Left ventricle myocardium inferior (tissue), 1 donor: ENCODE results near the gene AUTS2. TPM values are rescaled to one million over a fixed set of nuclear protein-coding genes. Genes with fewer than 3 reads are reported as not detected.

Experiments used
- DNase-seq: peaks from one replicate; pipeline ENCODE4 v3.0.0-alpha.2; 2020
- H3K27ac ChIP-seq: fragments of 200-600 bp; replicated peaks from 2 replicates; pipeline ENCODE4 v1.8.0; 2021
- H3K27me3 ChIP-seq: fragments of 200-600 bp; 2 replicates; pipeline ENCODE4 v1.8.0; 2021; ENCODE audit warnings: low read depth
- H3K36me3 ChIP-seq: fragments of 200-600 bp; 2 replicates; pipeline ENCODE4 v1.8.0; 2021
- H3K4me1 ChIP-seq: fragments of 200-600 bp; 2 replicates; pipeline ENCODE4 v1.8.0; 2021
- H3K4me3 ChIP-seq: fragments of 200-600 bp; 2 replicates; pipeline ENCODE4 v1.8.0; 2021; ENCODE audit warnings: mild to moderate bottlenecking, moderate library complexity
- H3K9me3 ChIP-seq: fragments of 200-600 bp; replicated peaks from 2 replicates; pipeline ENCODE4 v1.8.0; 2021
- CTCF ChIP-seq: fragments of 200-600 bp; IDR thresholded peaks from 2 replicates; pipeline ENCODE4 v1.8.0; 2021; ENCODE audit warnings: antibody characterized with exemption, mild to moderate bottlenecking, borderline replicate concordance
- intact Hi-C: fragments of 100-400 bp; cut with micrococcal nuclease; formaldehyde crosslinking; loops from one replicate; pipeline ENCODE4 v1.11.0; 2022
- total RNA-seq: library from RNA; stranded (reverse); fragmentation: NEBNext Ultra II Directional; extraction: Animal tissue kit (Norgen Biotek cat#: 25700); gene quantifications from one replicate; pipeline ENCODE4 v1.2.1, GENCODE V29; 2021
- donor health status: DM: no; HTN: yes; CAD: no; lungs with severe emphysema.

Gene AUTS2
- total RNA-seq, 1 donor from 2014 or later: 10.5 TPM

GRCh38 chr7:70171369-70171920 lies 573.2 kb downstream of the AUTS2 start:
- Histone ChIP-seq H3K4me3 (no peak overlapping the region), H3K4me1 (no peaks in the 10 kb centered on the region), H3K27ac (no peak overlapping the region), H3K9me3 (peaks cover 21% of the 10 kb centered on the region), H3K36me3 (no peaks in the 10 kb centered on the region), H3K27me3 (no peaks in the 10 kb centered on the region)
- no peak for DNase-seq
- intact Hi-C loops: no loop called here
- TF ChIP-seq CTCF: no peak

GRCh38 chr7:70177166-70177565 lies 578.9 kb downstream of the AUTS2 start:
- intact Hi-C loops: no loop called here
- Histone ChIP-seq H3K4me3 (no peak overlapping the region), H3K27me3 (no peaks in the 10 kb centered on the region), H3K27ac (no peak overlapping the region), H3K36me3 (no peaks in the 10 kb centered on the region), H3K9me3 (peaks cover 10% of the 10 kb centered on the region), H3K4me1 (no peaks in the 10 kb centered on the region)
- no peak for DNase-seq
- TF ChIP-seq CTCF: no peak

GRCh38 chr7:70178211-70178610 lies 579.9 kb downstream of the AUTS2 start:
- H3K36me3 ChIP-seq: no peaks in the 10 kb centered on the region
- intact Hi-C loops: no loop called here
- H3K27me3 ChIP-seq: no peaks in the 10 kb centered on the region
- no peak for DNase-seq
- H3K4me1 ChIP-seq: no peaks in the 10 kb centered on the region
- H3K27ac ChIP-seq: no peak overlapping the region
- H3K4me3 ChIP-seq: no peak overlapping the region
- TF ChIP-seq CTCF: no peak
- H3K9me3 ChIP-seq: peaks cover 10% of the 10 kb centered on the region

GRCh38 chr7:70178787-70179186 lies 580.5 kb downstream of the AUTS2 start:
- intact Hi-C loops: no loop called here
- Histone ChIP-seq H3K36me3 (no peaks in the 10 kb centered on the region), H3K4me1 (no peaks in the 10 kb centered on the region), H3K27ac (no peak overlapping the region), H3K4me3 (no peak overlapping the region), H3K27me3 (no peaks in the 10 kb centered on the region), H3K9me3 (peaks cover 10% of the 10 kb centered on the region)
- no peak for TF ChIP-seq CTCF
- DNase-seq: no peak

GRCh38 chr7:70182521-70182920 lies 584.2 kb downstream of the AUTS2 start:
- Histone ChIP-seq H3K27me3 (no peaks in the 10 kb centered on the region), H3K4me3 (no peak overlapping the region), H3K36me3 (no peaks in the 10 kb centered on the region), H3K9me3 (no peaks in the 10 kb centered on the region), H3K27ac (no peak overlapping the region), H3K4me1 (no peaks in the 10 kb centered on the region)
- intact Hi-C loops: no loop called here
- TF ChIP-seq CTCF: no peak
- DNase-seq: no peak
